NOMO-1 treated with DMSO at 0.1 percent for 48 hours (cell line): ENCODE data around the gene BEST2.
A peak's percentile ranks its signal among the peaks of the same experiment; 100 is the strongest.

Experiments used
- DNase-seq: peaks from one replicate; lab custom pipeline; 2025; ENCODE audit not compliant: unreplicated experiment; lab: John Stamatoyannopoulos, UW

Gene BEST2

GRCh38 chr19:12767666-12768065 is 16.1 kb downstream of the BEST2 start:
- DNase-seq, result no peak

DNA sequence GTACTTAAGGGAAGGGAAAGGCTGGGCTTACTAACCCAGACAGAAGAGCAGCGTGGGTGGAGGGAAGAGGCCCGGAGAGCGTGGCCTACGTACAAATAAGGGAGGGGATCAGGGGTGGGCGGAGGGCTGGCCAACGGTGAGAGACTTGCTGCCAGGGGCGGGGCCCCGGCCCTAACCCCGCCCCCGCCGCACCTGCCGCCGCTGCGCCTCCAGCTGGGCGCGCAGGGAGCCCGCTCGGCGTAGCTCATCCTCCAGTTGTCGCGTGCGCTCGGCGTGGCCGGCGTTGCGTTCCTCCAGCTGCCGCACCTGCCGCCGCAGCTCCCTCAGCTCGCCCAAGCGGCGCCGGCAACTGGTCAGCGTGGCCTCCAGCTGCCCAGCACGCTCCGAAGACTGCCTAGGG is 18.1 kb downstream of the BEST2 start:
- no peak for DNase-seq

DNA sequence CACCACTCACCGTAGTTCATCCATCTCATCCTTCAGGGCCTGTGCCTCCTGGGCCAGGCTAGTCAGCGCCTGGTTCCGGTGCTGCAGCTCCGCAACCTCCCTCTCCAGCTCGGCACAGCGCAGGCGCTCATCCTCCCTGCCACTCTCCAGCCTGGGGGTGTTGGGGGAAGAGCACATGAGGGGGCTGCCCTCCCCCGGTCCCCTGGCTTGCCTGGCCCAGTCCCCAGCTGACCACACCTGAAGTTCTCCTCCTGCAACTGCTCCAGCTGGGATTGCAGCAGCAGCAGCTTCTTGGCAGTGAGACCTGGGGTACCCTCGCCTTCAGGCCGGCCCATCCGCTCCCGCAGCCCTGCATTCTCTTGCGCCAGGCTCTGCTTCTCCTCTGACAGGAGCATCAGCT is 19.3 kb downstream of the BEST2 start:
- no peak for DNase-seq

GRCh38 chr19:12772323-12772722 is 20.7 kb downstream of the BEST2 start:
- no peak for DNase-seq

GRCh38 chr19:12773571-12773970 is 22.0 kb downstream of the BEST2 start:
- no peak for DNase-seq

- no peak for DNase-seq
These were observed 23.3 kb downstream of the BEST2 start, which contains the start of gene HOOK2 for GRCh38 chr19:12774588-12775555. Gene HOOK2, minus strand, starts transcription at chr19:12775552. Its CDS starts 103 bp downstream, at chr19:12775449.

DNA sequence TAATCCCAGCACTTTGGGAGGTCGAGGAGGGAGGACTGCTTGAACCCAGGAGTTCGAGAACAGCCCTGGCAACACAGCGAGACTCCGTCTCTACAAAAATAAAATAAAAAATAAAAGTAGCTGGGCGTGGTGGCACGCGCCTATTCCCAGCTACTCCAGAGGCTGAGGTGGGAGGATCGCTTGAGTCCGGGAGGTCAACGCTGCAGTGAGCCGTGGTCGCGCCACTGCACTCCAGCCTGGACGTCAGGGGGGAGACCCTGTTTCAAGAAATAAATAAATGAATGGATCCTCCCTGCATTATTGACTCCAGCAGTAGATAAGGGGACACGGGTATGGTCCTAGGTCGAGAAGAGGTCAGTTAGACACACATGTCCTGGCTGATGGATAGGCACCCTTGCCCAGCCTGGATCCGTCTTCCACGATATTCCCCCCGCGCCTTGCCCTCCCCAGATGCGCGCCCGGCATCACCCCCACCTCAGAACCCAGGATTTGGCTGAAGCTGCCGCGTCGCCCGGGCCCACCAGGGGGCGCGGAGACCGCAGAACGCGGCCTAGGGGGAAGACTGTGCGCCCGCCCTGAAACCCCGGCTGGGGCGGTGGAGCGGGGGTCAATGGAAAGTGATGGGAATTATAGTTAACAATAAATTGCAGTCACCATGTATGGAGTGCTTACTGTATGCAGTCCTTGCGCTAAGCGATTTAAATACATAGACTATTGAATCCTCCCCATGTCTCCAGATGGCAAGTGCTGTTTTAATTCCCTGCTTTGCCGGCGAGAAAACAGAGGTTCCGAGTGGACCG is 25.8 kb downstream of the BEST2 start:
- DNase-seq, result peak; percentile 71

- DNase-seq, result peak; percentile 32
These were observed 26.7 kb downstream of the BEST2 start for GRCh38 chr19:12778017-12778904.

- DNase-seq, result no peak
These were observed 27.2 kb downstream of the BEST2 start for GRCh38 chr19:12778905-12779161.

GRCh38 chr19:12779162-12779993 is 27.8 kb downstream of the BEST2 start:
- DNase-seq, result peak; percentile 7

GRCh38 chr19:12782174-12782423 is 30.5 kb downstream of the BEST2 start:
- DNase-seq, result no peak

DNA sequence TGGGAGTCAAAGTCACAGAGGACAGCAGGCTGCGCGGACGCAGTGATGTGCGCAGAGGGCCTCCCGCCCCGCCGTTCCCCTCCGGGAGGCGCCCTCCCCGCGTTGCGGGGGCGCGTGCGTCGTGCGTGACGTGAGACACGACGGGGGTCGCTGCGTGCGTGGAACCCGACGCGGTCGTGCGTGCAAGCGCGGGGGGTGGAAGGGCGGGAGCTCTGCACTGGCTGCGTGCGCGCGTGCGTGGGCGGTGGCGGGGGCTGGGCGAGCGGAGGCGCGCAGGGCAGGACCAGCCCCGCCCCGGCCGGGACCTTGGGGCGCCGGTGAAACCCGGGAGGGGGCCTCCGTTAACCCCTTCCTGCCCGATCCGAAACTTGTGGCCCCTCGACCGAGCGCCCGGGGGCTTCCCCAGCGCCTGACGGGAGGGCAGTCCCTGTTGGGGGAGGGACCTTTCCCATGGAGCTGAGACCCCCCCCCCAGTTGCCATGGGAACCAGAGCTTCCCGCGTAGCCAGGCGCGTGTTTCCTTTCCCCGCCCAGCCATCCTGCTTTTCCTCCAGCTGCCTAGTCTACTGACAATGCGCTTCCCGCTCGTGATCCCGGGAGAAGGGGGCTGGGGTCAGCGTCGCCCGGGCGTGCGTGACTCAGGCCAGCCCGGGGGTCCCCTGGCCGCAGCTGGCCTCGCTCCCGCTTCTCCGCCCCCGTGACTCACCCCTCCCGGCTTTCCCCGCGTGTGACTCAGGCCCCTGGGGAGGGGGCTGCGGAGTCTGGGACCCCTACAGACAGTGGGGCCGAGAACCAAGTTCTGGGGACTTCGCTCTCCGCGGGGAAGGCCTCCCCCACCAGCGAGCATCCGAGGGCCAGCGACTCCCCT is 31.1 kb downstream of the BEST2 start:
- peak; percentile 57 for DNase-seq

- no peak for DNase-seq
These were observed 31.8 kb downstream of the BEST2 start for GRCh38 chr19:12783291-12783848.

DNA sequence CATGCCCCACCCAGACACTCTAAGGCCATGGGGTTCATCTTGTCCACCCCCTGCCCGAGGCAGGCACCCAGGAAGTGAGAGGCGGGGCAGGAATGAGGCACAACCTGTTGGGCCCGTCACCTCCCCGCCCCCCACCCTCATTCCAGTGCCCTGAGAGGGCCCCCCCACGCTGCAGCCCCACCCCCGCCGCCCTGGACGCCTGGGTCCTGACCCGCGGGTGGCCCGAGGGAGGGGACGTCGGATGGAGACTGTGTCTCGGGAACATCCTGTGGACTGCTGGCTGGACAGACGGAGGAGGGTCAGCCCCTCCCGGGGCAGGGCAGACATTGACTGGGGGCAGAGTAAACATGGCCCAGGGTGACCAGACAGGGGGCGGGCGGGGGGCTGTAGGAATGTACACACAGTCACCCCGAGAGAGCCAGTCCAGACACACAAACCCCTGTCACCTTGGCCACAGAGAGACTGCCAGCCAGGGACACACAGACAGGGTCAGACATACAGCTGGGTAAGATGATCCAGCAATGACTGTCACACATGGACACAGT is 32.3 kb downstream of the BEST2 start:
- no peak for DNase-seq

DNA sequence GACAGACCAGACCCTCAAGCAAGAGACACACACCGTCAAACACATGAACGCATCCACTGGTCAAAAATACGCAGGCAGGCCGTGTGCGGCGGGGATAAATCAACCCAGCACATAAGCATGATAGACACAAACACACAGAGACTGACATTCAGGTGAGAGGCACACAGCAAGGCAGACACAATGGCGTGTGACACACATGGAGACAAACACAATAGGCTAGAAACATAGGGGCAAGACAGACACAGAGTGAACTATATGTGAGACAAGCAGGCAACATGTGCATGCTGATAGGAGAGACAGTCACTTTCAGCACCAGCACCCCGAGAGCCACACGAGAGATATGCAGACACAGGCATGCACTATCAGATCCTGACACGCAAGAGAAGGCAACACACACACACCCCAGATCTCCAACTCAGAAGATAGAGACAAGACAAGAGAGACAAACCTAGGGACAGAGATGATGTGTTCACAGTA is 32.8 kb downstream of the BEST2 start:
- no peak for DNase-seq

- peak; percentile 9 for DNase-seq
These were observed 33.4 kb downstream of the BEST2 start for GRCh38 chr19:12784871-12785430.

- DNase-seq, result peak; percentile 67
These were observed 33.9 kb downstream of the BEST2 start for GRCh38 chr19:12785431-12786031.
